OCI-LY1 (cell line): Measurements from ENCODE around the gene TSGA10.

ENCODE experiments used
- H2AFZ ChIP-seq: fragments of 200-600 bp; sonication (generic), shearing (Covaris generic); 2 replicates; pipeline ENCODE4 v1.6.0; 2014; ENCODE audit warnings: antibody characterized with exemption, mild to moderate bottlenecking, low read length
- H3F3A ChIP-seq: fragments of 200-600 bp; sonication (generic), shearing (Covaris generic); 2 replicates; pipeline ENCODE4 v1.6.0; 2014; ENCODE audit warnings: mild to moderate bottlenecking, antibody characterized with exemption, low read length, moderate library complexity; ENCODE audit not compliant: insufficient read depth
- H3K27ac ChIP-seq: fragments of 200-600 bp; sonication (generic); 2 replicates; pipeline ENCODE4 v1.5.1; 2014; ENCODE audit warnings: low read length, mixed run types, mild to moderate bottlenecking, low read depth; ENCODE audit not compliant: poor library complexity, severe bottlenecking
- H3K27me3 ChIP-seq: fragments of 200-600 bp; sonication (generic); 2 replicates; pipeline ENCODE4 v1.6.0; 2014; ENCODE audit warnings: antibody characterized with exemption, mild to moderate bottlenecking, low read length, moderate library complexity; ENCODE audit not compliant: insufficient read depth
- H3K36me3 ChIP-seq: fragments of 200-600 bp; sonication (generic); 2 replicates; pipeline ENCODE4 v1.6.1; 2014; ENCODE audit warnings: mild to moderate bottlenecking, antibody characterized with exemption, low read length, moderate library complexity, mixed read lengths; ENCODE audit not compliant: insufficient read depth
- H3K4me1 ChIP-seq: fragments of 200-600 bp; sonication (generic); 2 replicates; pipeline ENCODE4 v1.5.1; 2014; ENCODE audit warnings: mild to moderate bottlenecking, low read length, moderate library complexity; ENCODE audit not compliant: insufficient read depth, severe bottlenecking
- H3K4me2 ChIP-seq: fragments of 200-600 bp; sonication (generic), shearing (Covaris generic); 2 replicates; pipeline ENCODE4 v1.6.1; 2014; ENCODE audit warnings: low read length
- H3K4me3 ChIP-seq: fragments of 200-600 bp; sonication (generic); 2 replicates; pipeline ENCODE4 v1.5.1; 2014; ENCODE audit warnings: low read length, low read depth, mild to moderate bottlenecking, mixed read lengths; ENCODE audit not compliant: poor library complexity, severe bottlenecking
- H3K79me2 ChIP-seq: fragments of 200-600 bp; shearing (Covaris generic); 2 replicates; pipeline ENCODE4 v1.6.1; 2016; ENCODE audit warnings: mixed run types, low read length, mixed read lengths; ENCODE audit not compliant: insufficient read depth
- H3K9ac ChIP-seq: fragments of 200-600 bp; sonication (generic), shearing (Covaris generic); 2 replicates; pipeline ENCODE4 v1.6.1; 2014; ENCODE audit warnings: mild to moderate bottlenecking, low read length, mixed read lengths
- H3K9me2 ChIP-seq: fragments of 200-600 bp; sonication (generic), shearing (Covaris generic); 2 replicates; pipeline ENCODE4 v1.6.1; 2014; ENCODE audit warnings: low read depth, mild to moderate bottlenecking, low read length, mixed read lengths
- H3K9me3 ChIP-seq: fragments of 200-600 bp; shearing (Covaris generic); 2 replicates; pipeline ENCODE4 v1.6.1; 2014; ENCODE audit warnings: low read length, mixed read lengths
- H4K20me1 ChIP-seq: fragments of 200-600 bp; sonication (generic), shearing (Covaris generic); 2 replicates; pipeline ENCODE4 v1.6.0; 2016; ENCODE audit warnings: mild to moderate bottlenecking, low read length; ENCODE audit not compliant: insufficient read depth
- EZH2 ChIP-seq: fragments of 200-600 bp; sonication (generic), shearing (Covaris generic); IDR thresholded peaks from 2 replicates; pipeline ENCODE4 v1.8.0; 2017; ENCODE audit warnings: borderline replicate concordance, mixed run types, mild to moderate bottlenecking, antibody characterized with exemption, low read length, moderate library complexity, mixed read lengths
- TF ChIP-seq, protein P1 (sequence below): fragments of 200-600 bp; sonication (generic), shearing (Covaris generic); IDR thresholded peaks from 2 replicates; pipeline ENCODE4 v1.5.1; 2017; ENCODE audit warnings: mild to moderate bottlenecking, antibody characterized with exemption, low read length, moderate library complexity, mixed read lengths

The TSGA10 gene

DNA sequence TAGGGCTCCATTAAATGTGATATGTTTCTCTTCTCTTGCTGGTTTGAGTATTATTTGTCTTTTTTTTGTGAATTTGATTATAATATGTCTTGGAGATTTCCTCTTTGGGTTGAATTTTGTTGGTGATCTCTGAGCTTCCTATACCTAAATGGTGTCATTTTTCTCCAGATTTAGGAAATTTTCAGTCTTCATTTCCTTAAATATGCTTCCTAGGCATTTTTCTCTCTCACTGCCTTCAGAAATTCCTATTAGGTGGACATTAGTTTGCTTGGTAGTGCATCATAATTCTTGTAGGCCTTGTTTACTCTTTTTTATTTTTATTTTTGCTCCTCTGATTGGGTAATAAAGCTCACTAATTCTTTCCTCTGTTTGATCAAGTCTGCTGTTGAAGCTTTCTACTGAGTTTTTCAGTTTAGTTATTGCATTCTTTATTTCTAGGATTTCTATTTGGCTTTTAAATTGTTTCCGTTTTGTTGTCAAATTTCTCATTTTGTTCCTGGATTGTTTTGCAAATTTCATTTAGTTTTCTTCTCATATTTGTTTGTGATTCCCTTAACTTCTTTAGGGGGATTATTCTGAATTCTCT lies 182.1 kb downstream of the TSGA10 start:
- Histone ChIP-seq H3K4me1 (no peaks in the 10 kb centered on the region), H3K9me2 (no peaks in the 10 kb centered on the region), H3K4me2 (no peak overlapping the region), H3K27me3 (no peaks in the 10 kb centered on the region), H2AFZ (no peak overlapping the region), H3K27ac (no peak overlapping the region), H3K36me3 (no peaks in the 10 kb centered on the region), H4K20me1 (no peaks in the 10 kb centered on the region), H3K4me3 (no peak overlapping the region), H3F3A (no peaks in the 10 kb centered on the region), H3K79me2 (no peaks in the 10 kb centered on the region), H3K9ac (no peak overlapping the region), H3K9me3 (peaks cover 2% of the 10 kb centered on the region; the same call in 1 of the 2 replicates)
- TF ChIP-seq, protein P1, sequence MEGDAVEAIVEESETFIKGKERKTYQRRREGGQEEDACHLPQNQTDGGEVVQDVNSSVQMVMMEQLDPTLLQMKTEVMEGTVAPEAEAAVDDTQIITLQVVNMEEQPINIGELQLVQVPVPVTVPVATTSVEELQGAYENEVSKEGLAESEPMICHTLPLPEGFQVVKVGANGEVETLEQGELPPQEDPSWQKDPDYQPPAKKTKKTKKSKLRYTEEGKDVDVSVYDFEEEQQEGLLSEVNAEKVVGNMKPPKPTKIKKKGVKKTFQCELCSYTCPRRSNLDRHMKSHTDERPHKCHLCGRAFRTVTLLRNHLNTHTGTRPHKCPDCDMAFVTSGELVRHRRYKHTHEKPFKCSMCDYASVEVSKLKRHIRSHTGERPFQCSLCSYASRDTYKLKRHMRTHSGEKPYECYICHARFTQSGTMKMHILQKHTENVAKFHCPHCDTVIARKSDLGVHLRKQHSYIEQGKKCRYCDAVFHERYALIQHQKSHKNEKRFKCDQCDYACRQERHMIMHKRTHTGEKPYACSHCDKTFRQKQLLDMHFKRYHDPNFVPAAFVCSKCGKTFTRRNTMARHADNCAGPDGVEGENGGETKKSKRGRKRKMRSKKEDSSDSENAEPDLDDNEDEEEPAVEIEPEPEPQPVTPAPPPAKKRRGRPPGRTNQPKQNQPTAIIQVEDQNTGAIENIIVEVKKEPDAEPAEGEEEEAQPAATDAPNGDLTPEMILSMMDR = no peak
- no peak for TF ChIP-seq EZH2

DNA sequence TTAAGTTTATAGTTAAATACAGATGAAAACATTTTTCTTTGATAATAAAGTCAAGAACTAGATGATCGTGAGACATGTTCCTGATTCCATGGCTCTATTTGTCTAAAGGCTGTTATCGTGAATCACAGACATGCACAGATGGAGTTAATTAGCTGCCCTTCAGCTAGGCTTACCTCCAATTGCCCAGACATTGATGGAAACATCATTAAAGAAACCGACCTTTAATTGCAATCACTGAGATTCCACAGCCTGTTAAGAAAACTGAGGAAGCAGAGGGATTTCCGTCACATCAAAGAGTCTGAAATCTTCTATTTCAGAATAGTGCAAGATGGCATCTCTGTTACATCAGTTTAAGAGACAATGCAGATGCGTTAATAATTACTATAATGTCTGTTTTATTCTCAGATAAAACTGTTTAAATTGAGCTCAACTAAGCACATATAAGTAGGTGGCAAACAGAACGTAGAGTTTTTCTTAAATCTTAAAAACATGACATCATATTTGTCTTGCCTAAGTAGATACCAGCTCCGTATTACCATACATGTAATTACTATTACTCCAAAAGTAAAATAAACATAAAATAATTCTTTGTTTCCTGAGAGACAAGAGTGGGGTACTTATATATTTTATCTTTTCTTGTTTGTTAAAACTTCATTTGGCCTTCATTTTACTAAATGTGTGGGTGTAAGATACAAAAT lies 194.8 kb downstream of the TSGA10 start:
- no peak overlapping the region for H3K4me3 ChIP-seq
- H3K4me2 ChIP-seq = no peak overlapping the region
- TF ChIP-seq EZH2 = no peak

DNA sequence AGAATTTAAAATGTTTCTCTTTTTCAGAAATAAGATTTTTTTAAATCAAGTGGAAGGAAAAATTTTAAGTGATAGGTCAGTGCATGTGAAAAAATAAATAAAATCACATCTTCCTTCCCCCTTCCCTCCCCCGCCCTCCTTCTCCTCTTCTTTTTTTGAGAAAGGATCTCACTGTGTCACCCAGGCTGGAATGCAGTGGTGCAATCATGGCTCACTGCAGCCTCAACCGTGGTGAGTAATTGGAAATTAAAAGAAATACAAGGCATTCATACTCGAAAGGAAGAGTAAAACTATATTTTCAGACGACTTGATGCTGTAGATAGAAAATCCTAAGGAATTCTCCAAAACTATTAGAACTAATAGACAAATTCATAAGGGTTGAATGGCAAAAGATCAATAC lies 201.8 kb downstream of the TSGA10 start:
- Histone ChIP-seq H3K79me2 (no peaks in the 10 kb centered on the region), H2AFZ (no peak overlapping the region), H3K9me3 (no peaks in the 10 kb centered on the region), H3K9ac (no peak overlapping the region), H3K4me2 (no peak overlapping the region), H4K20me1 (no peaks in the 10 kb centered on the region), H3K4me3 (no peak overlapping the region), H3K27me3 (no peaks in the 10 kb centered on the region), H3K27ac (no peak overlapping the region), H3K4me1 (no peaks in the 10 kb centered on the region), H3K36me3 (no peaks in the 10 kb centered on the region), H3F3A (no peaks in the 10 kb centered on the region), H3K9me2 (no peaks in the 10 kb centered on the region)
- TF ChIP-seq, protein P1 = no peak
- no peak for TF ChIP-seq EZH2

More for the DNA sequence above, 194.8 kb downstream of the TSGA10 start:
- no peak overlapping the region for H3K9ac ChIP-seq
- no peaks in the 10 kb centered on the region for H3K36me3 ChIP-seq
- H3K9me2 ChIP-seq = no peaks in the 10 kb centered on the region
- no peak overlapping the region for H3K27ac ChIP-seq
- H4K20me1 ChIP-seq = no peaks in the 10 kb centered on the region
- no peaks in the 10 kb centered on the region for H3K27me3 ChIP-seq
- H3K4me1 ChIP-seq = no peaks in the 10 kb centered on the region
- no peaks in the 10 kb centered on the region for H3K9me3 ChIP-seq
- no peak overlapping the region for H2AFZ ChIP-seq
- no peaks in the 10 kb centered on the region for H3F3A ChIP-seq
- no peaks in the 10 kb centered on the region for H3K79me2 ChIP-seq
